Measurements from ENCODE around the gene METTL13. TPM values are rescaled to one million over a fixed set of nuclear protein-coding genes. Genes with fewer than 3 reads are reported as not detected.
A peak's percentile ranks its signal among the peaks of the same experiment; 100 is the strongest.

The METTL13 gene
- total RNA-seq, 3 donors from 2014 or later (not counting 1 experiment from before 2014, with no cell fraction given), result 12.1 to 23.3 (median 18.2) TPM

GRCh38 chr1:171803045-171803444 is 21.6 kb downstream of the METTL13 start:
- H3K27ac Mint-ChIP-seq, result no peak overlapping the region
- no peak for ATAC-seq
- no peak for TF ChIP-seq CTCF (IDR thresholded peaks at IDR 0.05)

GRCh38 chr1:171803461-171804022 is 22.1 kb downstream of the METTL13 start:
- Histone ChIP-seq H3K27ac (ENCODE audit: low read length) (no peak overlapping the region), H3K9me3 (ENCODE audit: control insufficient read depth, insufficient read depth, low read length) (no peaks in the 10 kb centered on the region), H3K36me3 (ENCODE audit: control insufficient read depth, insufficient read depth, low read length) (peaks cover 4% of the 10 kb centered on the region), H3K4me1 (ENCODE audit: control insufficient read depth, insufficient read depth, low read length) (peaks cover 13% of the 10 kb centered on the region), H3K4me3 (ENCODE audit: low read length) (no peak overlapping the region), H3K27me3 (ENCODE audit: control insufficient read depth, insufficient read depth, low read length) (no peaks in the 10 kb centered on the region)
- no peak for TF ChIP-seq CTCF (IDR thresholded peaks at IDR 0.05)
- H3K27ac Mint-ChIP-seq, result no peak overlapping the region
- intact Hi-C loops (cut with micrococcal nuclease), result loop anchor here (5.0 kb wide), 1 partner anchor 639 kb away; the partner anchor contains the start of gene PIGC
- no peaks in the 10 kb centered on the region for H3K36me3 Mint-ChIP-seq
- DNase-seq (no peak), ATAC-seq (no peak)
- peaks cover 20 to 22% of the 10 kb centered on the region in 2 donors for H3K4me1 Mint-ChIP-seq
- no peaks in the 10 kb centered on the region for H3K27me3 Mint-ChIP-seq (ENCODE audit: low read depth in 2 of 2)
- WGBS (ENCODE audit: insufficient coverage), result 94% methylated on average over 17 of the region's 17 CpGs
- H3K4me3 Mint-ChIP-seq, result no peak overlapping the region
- no peaks in the 10 kb centered on the region for H3K9me3 Mint-ChIP-seq

More at GRCh38 chr1:171803045-171803444, 21.6 kb downstream of the METTL13 start:
- Histone ChIP-seq H3K27ac (ENCODE audit: low read length) (no peak overlapping the region), H3K4me3 (ENCODE audit: low read length) (no peak overlapping the region), H3K36me3 (ENCODE audit: control insufficient read depth, insufficient read depth, low read length) (peaks cover 4% of the 10 kb centered on the region), H3K4me1 (ENCODE audit: control insufficient read depth, insufficient read depth, low read length) (peaks cover 13% of the 10 kb centered on the region), H3K27me3 (ENCODE audit: control insufficient read depth, insufficient read depth, low read length) (no peaks in the 10 kb centered on the region), H3K9me3 (ENCODE audit: control insufficient read depth, insufficient read depth, low read length) (no peaks in the 10 kb centered on the region)
- no peak for DNase-seq
- no peaks in the 10 kb centered on the region for H3K36me3 Mint-ChIP-seq
- H3K4me3 Mint-ChIP-seq, result no peak overlapping the region
- no peaks in the 10 kb centered on the region for H3K27me3 Mint-ChIP-seq (ENCODE audit: low read depth in 2 of 2)
- intact Hi-C loops (cut with micrococcal nuclease), result loop anchor here (5.0 kb wide), 1 partner anchor 639 kb away; the partner anchor contains the start of gene PIGC
- H3K4me1 Mint-ChIP-seq, result peaks cover 20 to 22% of the 10 kb centered on the region in 2 donors
- no peaks in the 10 kb centered on the region for H3K9me3 Mint-ChIP-seq
- WGBS (ENCODE audit: insufficient coverage), result no CpG with 5 or more reads among the region's 2 CpGs

GRCh38 chr1:171805395-171806115 is 24.1 kb downstream of the METTL13 start:
- Histone ChIP-seq H3K27me3 (ENCODE audit: control insufficient read depth, insufficient read depth, low read length) (no peaks in the 10 kb centered on the region), H3K36me3 (ENCODE audit: control insufficient read depth, insufficient read depth, low read length) (no peaks in the 10 kb centered on the region), H3K27ac (ENCODE audit: low read length) (peak overlapping the region; percentile 64), H3K9me3 (ENCODE audit: control insufficient read depth, insufficient read depth, low read length) (no peaks in the 10 kb centered on the region), H3K4me3 (ENCODE audit: low read length) (peak overlapping the region; percentile 0), H3K4me1 (ENCODE audit: control insufficient read depth, insufficient read depth, low read length) (peaks cover 13% of the 10 kb centered on the region)
- Mint-ChIP-seq H3K4me1 (peaks cover 20 to 22% of the 10 kb centered on the region in 2 donors), H3K9me3 (no peaks in the 10 kb centered on the region), H3K36me3 (no peaks in the 10 kb centered on the region), H3K4me3 (peak overlapping the region; percentile 79), H3K27me3 (ENCODE audit: low read depth in 2 of 2) (no peaks in the 10 kb centered on the region), H3K27ac (peak overlapping the region; percentile 73 to 91)
- no peak for TF ChIP-seq CTCF (IDR thresholded peaks at IDR 0.05)
- WGBS (ENCODE audit: insufficient coverage), result 28% methylated on average over 8 of the region's 9 CpGs
- peak; percentile 87 to 93 (median 89) for ATAC-seq
- intact Hi-C loops (cut with micrococcal nuclease), result loop anchor here (5.0 kb wide), 1 partner anchor 37 kb away; the partner anchor contains the start of gene DNM3
- peak; percentile 15 to 37 for DNase-seq

Data from natural killer cell (primary cell).